Measurements from ENCODE around the gene GALNT13. TPM values are rescaled to one million over a fixed set of nuclear protein-coding genes. Genes with fewer than 3 reads are reported as not detected.

GALNT13 gene
- total RNA-seq, 1 donor from 2014 or later = 0.46 TPM

GRCh38 chr2:154029504-154029903, 157.8 kb downstream of the GALNT13 start:
- no peak overlapping the region for H3K4me3 ChIP-seq (ENCODE audit: low read depth, low read length)
- no peak for DNase-seq (ENCODE audit: low read depth)
- no peaks in the 10 kb centered on the region for H3K36me3 ChIP-seq (ENCODE audit: control insufficient read depth, insufficient read depth, low read length)
- no peak for TF ChIP-seq CTCF (IDR thresholded peaks at IDR 0.05; ENCODE audit: insufficient read depth, low read length, poor library complexity, severe bottlenecking)
- no peaks in the 10 kb centered on the region for H3K27me3 ChIP-seq (ENCODE audit: control insufficient read depth, insufficient read depth, low read length)

GRCh38 chr2:154032220-154032619, 160.5 kb downstream of the GALNT13 start:
- Histone ChIP-seq H3K36me3 (ENCODE audit: control insufficient read depth, insufficient read depth, low read length) (no peaks in the 10 kb centered on the region), H3K4me3 (ENCODE audit: low read depth, low read length) (no peak overlapping the region), H3K27me3 (ENCODE audit: control insufficient read depth, insufficient read depth, low read length) (no peaks in the 10 kb centered on the region)
- TF ChIP-seq CTCF (IDR thresholded peaks at IDR 0.05; ENCODE audit: insufficient read depth, low read length, poor library complexity, severe bottlenecking) = no peak
- DNase-seq (ENCODE audit: low read depth) = no peak

- no peak for TF ChIP-seq CTCF (IDR thresholded peaks at IDR 0.05; ENCODE audit: insufficient read depth, low read length, poor library complexity, severe bottlenecking)
- H3K36me3 ChIP-seq (ENCODE audit: control insufficient read depth, insufficient read depth, low read length) = no peaks in the 10 kb centered on the region
- no peak overlapping the region for H3K4me3 ChIP-seq (ENCODE audit: low read depth, low read length)
- DNase-seq (ENCODE audit: low read depth) = no peak
- H3K27me3 ChIP-seq (ENCODE audit: control insufficient read depth, insufficient read depth, low read length) = no peaks in the 10 kb centered on the region
Measured at GRCh38 chr2:154046493-154046892, 174.8 kb downstream of the GALNT13 start.

GRCh38 chr2:154048905-154049304, 177.2 kb downstream of the GALNT13 start:
- TF ChIP-seq CTCF (IDR thresholded peaks at IDR 0.05; ENCODE audit: insufficient read depth, low read length, poor library complexity, severe bottlenecking) = no peak
- no peaks in the 10 kb centered on the region for H3K36me3 ChIP-seq (ENCODE audit: control insufficient read depth, insufficient read depth, low read length)
- no peak for DNase-seq (ENCODE audit: low read depth)
- no peak overlapping the region for H3K4me3 ChIP-seq (ENCODE audit: low read depth, low read length)
- H3K27me3 ChIP-seq (ENCODE audit: control insufficient read depth, insufficient read depth, low read length) = no peaks in the 10 kb centered on the region

- Histone ChIP-seq H3K4me3 (ENCODE audit: low read depth, low read length) (no peak overlapping the region), H3K36me3 (ENCODE audit: control insufficient read depth, insufficient read depth, low read length) (no peaks in the 10 kb centered on the region), H3K27me3 (ENCODE audit: control insufficient read depth, insufficient read depth, low read length) (no peaks in the 10 kb centered on the region)
- no peak for TF ChIP-seq CTCF (IDR thresholded peaks at IDR 0.05; ENCODE audit: insufficient read depth, low read length, poor library complexity, severe bottlenecking)
- DNase-seq (ENCODE audit: low read depth) = no peak
Measured at GRCh38 chr2:154049561-154049960, 177.8 kb downstream of the GALNT13 start.

GRCh38 chr2:154067124-154067523, 195.4 kb downstream of the GALNT13 start:
- no peak for TF ChIP-seq CTCF (IDR thresholded peaks at IDR 0.05; ENCODE audit: insufficient read depth, low read length, poor library complexity, severe bottlenecking)
- H3K27me3 ChIP-seq (ENCODE audit: control insufficient read depth, insufficient read depth, low read length) = no peaks in the 10 kb centered on the region
- no peaks in the 10 kb centered on the region for H3K36me3 ChIP-seq (ENCODE audit: control insufficient read depth, insufficient read depth, low read length)
- no peak overlapping the region for H3K4me3 ChIP-seq (ENCODE audit: low read depth, low read length)
- no peak for DNase-seq (ENCODE audit: low read depth)
